GM19193 (cell line): ENCODE data around the gene SERPINI1.

Experiments
- POLR2A ChIP-seq: IDR thresholded peaks from 4 replicates; pipeline ENCODE4 v1.6.1; 2011; ENCODE audit not compliant: insufficient read depth, insufficient read length; ENCODE audit errors: extremely low read depth

The SERPINI1 gene

GRCh38 chr3:167811031-167811430 lies 75.5 kb downstream of the SERPINI1 start:
- no peak for TF ChIP-seq POLR2A

GRCh38 chr3:167813169-167814123 lies 77.9 kb downstream of the SERPINI1 start:
- no peak for TF ChIP-seq POLR2A

GRCh38 chr3:167814441-167814951 lies 79.0 kb downstream of the SERPINI1 start:
- no peak for TF ChIP-seq POLR2A

DNA sequence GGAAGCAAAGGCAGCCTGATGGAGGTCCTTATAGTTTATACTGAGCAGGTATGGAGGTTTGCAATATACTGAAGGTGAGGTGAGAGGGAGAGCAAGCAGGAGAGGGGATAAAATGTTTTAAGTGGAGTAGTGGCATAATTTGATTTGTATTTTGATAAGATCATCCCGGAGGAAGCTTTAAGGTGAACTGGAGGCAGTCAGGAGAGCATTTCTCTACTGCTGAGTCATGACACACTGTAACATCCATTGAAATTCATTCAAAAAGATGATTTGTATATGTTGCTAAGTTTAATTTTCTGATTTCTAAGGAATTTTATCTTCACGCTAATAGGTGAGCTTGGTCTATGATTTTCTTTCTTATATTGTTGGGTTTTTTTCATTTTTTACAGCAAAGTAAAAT lies 81.4 kb downstream of the SERPINI1 start:
- no peak for TF ChIP-seq POLR2A

- no peak for TF ChIP-seq POLR2A
Observed at GRCh38 chr3:167820102-167820865, 84.8 kb downstream of the SERPINI1 start.

GRCh38 chr3:167821248-167821805 lies 85.8 kb downstream of the SERPINI1 start:
- TF ChIP-seq POLR2A = no peak

GRCh38 chr3:167823738-167824137 lies 88.2 kb downstream of the SERPINI1 start:
- TF ChIP-seq POLR2A = no peak

GRCh38 chr3:167829071-167829470 lies 93.5 kb downstream of the SERPINI1 start:
- TF ChIP-seq POLR2A = no peak

DNA sequence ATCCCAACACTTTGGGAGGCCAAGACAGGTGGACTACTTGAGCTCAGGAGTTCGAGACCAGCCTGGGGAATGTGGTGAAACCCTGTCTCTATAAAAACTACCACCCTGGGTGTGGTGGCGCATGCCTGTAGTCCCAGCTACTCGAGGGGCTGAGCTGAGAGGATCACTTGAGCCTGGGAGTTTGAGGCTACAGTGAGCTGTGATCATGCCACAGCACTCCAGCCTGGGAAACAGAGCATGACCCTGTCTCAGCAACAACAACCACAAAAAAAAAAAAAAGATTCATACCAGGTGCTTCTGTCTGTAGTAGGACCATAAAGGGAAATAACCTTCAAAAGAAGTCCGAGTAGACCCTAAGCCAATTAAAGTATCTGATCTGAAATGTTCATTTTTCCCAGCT lies 94.5 kb downstream of the SERPINI1 start:
- no peak for TF ChIP-seq POLR2A

GRCh38 chr3:167835359-167835758 lies 99.8 kb downstream of the SERPINI1 start:
- TF ChIP-seq POLR2A = no peak

GRCh38 chr3:167835953-167836352 lies 100.4 kb downstream of the SERPINI1 start:
- no peak for TF ChIP-seq POLR2A

DNA sequence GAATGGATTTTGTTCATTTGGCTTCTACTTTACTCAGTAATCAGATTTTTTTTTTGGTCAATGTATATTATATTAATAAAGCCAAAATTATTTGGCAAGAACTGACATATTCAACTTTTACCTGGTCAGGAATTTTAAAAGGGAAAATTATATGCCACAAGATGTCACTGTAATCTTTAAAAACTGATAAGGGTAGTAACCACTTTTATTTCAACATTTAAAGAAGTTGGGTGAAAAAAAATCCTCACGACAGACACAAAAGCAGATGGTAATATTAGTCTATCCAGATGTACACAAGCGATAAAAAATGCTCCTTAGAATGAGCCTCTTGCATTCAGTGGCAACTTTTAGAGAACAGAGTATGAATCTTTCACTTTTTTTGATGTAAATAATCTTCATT lies 101.9 kb downstream of the SERPINI1 start:
- TF ChIP-seq POLR2A = no peak

DNA sequence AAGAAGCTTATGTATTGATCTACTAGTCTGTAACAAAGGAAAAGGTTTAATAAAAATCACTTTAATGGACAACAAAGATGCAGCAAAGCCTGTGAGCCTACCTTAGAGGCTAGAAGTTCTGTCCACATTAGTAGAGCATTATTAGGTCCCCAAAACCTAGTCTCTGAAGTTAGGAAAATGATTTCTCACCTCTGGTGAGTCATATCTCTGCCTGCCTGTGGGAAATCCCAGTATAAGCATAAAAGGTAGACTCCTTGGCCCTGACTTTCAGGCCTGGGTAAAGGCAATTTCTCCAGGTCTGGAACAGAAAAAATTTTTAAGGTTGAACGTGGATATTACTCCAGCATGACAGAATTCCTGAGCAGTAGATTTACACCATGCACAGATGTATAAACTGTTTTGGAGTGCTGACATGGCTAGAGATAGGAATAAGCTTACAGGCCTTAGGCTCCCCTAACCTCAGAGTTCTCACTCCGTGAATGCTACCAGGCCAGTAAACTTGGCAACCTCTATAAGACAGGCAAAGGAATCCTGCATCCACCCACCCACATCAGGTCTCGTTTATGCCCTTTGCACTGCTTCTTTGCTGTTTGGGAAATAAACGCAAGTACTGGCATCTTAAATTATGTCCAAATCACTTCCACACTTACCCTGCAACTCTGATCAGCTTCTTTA lies 104.1 kb downstream of the SERPINI1 start:
- no peak for TF ChIP-seq POLR2A

DNA sequence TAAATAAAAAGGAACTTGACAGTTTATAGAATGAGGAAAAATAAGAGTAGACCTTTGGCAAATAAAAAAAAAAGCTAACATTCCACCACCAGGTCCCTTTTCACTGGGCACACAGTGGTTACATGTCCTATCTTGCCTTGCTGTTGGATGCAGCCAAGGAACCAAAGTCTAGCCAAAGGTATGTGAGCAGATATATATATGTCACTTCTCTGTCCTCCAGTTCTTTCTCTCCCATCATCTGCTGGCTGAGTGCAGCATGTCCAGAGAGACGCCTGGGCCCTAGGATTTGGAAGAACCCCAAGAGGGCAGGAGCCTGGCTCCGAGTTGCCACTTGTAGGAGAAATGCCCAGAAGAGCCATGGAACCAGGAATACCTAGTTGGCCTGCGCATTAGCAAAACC lies 104.7 kb downstream of the SERPINI1 start:
- TF ChIP-seq POLR2A = no peak

DNA sequence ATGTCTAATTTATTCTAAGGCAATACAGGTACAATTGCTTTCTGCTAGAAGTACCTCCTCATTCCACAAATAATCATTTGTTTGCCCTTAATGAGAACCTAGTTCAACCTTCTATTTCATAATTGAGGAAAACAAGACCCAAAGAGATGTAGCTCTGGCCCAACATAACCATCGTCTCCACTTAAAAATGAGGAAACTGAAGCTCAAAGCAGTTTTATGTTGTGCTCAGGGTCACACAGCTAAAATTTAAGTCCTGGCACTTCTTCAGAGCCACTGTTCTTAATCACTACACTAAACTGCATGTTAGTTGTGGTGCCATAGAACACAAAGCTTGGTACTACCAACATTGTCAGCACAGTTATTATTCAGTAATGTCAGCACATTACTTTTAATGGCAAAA lies 108.0 kb downstream of the SERPINI1 start:
- TF ChIP-seq POLR2A = no peak
